HS-27A (cell line): ENCODE results near the gene IL18BP.

ENCODE experiments used
- DNase-seq: peaks from one replicate; pipeline ENCODE4 v3.0.0-alpha.2; 2012; ENCODE audit warnings: low read depth, missing footprints

IL18BP gene

DNA sequence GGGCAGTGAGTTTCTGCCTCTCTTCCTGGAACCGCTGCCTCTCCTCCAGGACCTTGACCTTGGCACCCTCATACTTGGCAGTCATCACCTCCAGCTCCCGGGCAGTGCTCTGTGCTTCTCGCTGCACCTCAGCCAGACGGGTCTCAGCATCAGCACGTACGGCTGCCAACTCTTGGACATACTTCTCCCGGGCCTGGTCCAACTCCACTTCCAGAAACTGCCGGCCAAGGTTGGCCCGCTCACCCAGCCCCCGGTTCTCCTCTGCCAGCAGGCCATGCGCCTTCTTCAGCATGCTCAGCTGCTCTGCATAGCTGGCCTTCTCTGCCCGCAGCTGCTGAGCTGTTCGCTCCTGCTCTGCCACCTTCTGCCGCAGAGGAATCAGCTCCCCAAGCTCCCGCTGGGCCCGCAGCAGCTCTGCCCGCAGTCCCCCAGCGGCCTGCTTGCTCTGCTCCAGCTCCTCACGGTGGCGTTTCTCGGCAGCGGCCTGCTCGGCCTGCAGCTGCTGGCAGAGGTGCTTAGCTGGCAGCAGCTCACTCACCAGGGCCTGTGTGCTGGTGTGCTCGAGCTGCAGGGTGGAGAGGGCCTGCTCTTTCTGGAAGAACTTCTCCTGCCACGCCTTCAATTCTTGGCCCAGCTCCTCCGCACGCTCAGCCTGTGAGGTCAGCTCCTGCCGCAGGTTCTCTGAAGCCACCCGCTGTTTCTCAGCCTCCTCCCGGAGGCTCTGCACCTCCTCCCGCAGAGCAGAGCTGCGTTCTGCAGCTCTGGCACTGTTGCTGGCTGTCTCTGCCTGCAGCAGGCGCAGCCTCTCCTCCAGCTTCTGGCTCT lies 14.4 kb downstream of the IL18BP start:
- DNase-seq, result no peak

DNA sequence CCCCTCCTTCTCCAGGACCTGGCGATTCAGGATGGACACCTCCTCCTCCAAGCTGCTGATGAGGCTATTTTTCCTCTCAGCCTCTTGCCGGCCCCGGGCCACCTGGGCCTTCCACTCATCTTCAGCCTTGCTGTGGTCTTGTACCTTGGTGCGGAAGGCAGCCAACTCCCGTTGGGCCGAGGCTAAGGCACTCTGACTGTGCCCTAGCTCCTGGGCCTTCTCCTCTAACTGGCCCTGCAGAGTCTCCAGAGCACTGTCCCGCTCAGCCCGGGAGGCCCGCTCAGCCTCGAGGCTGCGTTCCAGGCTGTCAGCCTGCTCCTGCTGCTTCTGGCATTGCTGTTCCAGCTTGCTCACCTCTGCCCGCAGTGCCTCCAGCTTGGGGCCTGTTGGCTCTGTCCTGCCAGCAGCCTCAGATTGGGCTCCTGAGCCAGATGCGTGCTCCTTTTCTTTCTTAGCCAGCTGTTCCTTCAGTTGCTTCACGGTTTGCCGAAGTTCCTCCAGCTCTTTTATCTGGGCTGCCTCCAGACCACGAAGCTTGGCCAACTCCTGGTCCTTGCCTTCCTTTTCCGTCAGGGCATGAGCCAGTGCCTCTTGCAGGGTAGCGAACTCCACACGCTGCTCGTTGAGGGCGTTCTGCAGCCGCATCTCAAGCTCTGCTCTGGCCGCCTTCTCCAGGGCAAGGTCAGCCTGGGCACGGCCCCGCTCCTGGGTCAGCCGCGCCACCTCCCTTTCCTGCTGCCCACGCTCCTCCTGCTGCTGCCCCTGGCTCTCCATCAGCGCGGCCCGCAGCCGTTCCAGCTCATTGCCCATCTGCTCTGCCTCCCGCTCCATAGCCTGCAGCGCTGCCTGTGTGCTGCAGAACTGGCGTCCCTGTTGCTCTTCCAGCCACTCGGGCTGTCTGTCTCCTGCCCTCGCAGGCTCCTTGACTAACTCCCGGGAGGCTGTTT lies 15.3 kb downstream of the IL18BP start:
- no peak for DNase-seq

DNA sequence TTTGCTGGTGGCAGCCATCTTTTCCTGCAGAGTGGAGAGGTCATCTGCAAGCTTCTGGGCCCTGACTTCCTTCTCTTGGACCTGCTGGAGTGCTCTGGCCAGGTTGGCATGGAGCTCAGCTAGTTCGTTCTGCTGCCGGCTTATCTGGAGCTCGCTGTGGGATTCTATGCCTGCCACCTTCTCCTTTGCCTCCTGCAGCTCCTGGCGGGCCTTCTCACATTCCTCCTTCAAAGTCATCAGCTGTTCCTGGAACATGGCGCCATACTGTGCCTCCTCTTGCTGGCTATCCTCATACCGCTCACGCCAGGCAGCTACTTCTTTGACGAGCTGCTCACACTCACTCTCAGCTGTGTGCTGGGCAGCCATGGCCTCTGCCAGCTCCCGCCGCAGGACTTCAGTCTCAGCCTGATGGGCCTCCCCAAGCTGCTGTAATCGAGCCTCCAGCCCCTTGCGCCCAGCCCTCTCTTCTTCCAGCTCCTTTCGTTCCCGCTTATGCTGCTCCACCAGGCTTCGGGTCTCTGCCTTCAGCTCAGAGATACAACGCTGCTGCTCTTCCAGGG lies 16.1 kb downstream of the IL18BP start:
- no peak for DNase-seq

DNA sequence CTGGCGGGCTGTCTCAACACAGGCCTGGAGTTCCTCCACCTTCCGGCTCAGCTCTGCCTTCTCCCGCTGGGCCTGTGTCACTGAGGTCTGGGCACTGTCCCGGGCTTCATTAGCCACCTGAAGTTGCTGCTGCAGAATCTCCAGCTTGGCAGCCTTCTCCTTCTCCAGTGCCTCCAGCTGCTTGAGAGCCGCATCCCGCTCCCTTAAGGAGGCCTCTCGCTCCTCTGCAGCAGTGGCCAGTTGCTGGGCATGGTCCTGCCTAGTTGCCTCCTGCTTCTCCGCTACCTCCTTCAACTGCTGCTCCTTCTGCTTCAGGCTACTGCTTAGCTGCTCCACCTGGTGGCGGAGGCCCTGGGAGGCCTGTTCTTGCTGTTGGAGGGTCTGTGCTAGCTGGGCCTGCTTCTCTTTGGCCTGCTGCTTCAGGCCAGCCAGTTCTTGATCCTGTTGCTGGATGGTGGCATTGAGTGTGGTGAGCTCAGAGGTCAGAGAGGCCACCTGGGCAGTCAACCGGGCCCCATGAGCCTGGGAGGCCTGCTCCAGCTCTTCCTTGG lies 16.9 kb downstream of the IL18BP start:
- DNase-seq, result no peak

DNA sequence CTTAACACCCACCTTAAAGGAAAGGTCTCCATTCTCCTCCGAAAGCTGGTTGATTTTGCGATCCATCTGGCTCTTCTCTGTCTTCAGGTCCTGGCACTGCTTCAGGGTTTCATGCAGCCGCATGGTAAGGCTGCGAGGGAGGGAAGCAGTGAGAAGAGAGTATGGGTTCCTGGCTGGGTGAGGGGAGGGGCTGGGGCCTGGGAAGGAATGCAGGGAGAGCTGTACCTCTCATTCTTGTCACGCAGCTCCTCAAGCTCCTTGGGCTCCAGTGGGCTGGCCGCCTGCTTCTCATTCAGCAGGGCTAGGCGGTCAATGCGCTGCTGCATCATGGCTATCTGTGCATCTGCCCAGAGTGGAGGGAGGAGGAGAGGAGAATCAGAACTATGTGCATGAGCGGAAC lies 19.5 kb downstream of the IL18BP start:
- no peak for DNase-seq

DNA sequence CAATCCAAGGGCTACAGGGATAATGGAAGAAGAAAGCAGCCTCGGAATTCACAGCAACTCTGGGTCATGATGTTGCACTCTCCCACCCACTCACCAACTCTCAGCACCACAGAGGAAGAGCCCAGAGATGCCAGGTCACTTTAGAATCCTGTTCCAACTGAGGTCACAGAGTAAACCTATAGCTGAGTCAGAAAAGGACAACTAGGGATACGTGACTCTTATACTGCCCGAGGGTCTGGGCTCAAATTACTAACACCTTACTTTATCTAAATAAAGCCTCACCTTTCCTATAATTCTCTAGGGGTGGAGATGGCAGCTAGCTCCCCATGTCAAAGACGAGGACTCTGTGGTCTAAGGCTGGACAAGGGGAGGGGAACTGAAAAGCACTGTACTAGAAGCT lies 24.6 kb downstream of the IL18BP start:
- DNase-seq, result no peak

DNA sequence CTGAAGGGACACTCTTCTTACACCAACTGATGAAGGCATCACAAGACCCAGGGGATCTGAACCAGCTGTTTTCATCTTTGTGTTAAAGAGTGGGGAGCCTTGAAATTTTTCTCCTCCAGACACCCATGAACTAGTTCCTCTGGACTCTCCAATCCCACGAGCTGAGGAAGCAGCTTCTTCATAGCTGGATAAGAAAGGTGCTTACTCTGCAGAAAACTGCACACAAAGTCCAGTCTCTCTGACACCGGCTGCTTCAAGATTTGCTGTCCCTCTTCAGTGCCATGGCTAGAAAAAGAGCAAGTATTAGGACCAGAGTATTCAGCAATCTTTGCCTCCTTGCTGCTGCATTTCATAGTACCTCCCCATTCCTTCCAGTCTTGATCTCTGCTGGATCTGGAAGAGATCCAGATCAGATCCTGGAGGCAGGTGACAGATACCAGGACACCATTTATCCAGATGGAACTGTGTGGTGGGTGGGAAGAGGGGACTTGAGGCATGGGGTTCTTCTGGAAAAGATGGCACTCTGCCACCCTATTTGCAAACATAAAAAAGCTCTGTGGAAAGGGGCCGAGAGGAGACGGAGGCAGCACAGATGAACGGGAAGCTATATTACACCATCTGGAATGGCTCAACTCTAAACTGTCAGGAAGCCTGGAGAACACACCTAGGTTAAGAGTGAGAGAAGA lies 25.5 kb downstream of the IL18BP start:
- DNase-seq, result no peak

DNA sequence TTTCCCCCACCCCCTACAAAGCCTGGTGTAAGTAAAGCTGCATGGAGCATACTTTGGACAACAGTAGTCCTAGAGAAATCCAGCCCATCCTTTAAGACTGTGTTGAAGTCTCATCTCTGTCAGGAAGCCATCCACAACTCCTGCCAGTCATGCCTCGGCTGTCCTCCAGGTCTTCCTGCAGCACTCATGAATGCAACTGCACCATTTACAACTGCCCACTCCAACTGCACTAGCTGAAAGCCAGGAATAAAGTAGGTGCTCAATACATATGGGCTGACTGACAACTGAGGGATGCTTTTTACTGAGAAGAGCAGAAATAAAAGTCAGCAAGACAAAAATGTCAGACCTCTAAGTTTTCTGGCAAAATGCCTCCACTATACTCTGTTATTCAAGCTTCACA lies 27.4 kb downstream of the IL18BP start:
- DNase-seq, result no peak

DNA sequence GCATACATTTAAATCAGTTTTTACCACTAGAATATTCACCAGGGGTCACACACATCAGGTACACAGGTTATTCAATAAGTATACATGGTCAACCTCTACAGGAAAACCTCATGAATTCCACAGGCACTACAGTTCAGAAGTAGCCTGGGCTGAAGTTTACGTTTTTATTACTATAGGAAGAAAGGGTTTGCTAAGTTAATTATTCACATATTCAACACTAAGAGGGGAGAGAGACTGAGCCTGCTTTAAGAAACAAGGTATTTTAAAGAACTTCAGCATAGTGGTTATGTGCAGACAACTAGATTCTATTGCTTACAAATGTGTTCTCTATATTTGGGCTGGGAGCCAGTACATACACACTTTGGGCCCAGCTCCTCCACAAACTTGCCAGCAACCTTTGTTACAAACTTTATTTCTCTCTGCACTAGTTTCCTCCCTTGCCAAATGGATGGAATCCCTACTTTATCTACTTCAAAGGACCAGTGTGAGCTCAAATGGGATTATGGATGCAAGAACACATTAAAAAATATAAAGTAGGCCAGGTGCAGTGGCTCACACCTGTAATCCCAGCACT lies 31.9 kb downstream of the IL18BP start:
- no peak for DNase-seq

DNA sequence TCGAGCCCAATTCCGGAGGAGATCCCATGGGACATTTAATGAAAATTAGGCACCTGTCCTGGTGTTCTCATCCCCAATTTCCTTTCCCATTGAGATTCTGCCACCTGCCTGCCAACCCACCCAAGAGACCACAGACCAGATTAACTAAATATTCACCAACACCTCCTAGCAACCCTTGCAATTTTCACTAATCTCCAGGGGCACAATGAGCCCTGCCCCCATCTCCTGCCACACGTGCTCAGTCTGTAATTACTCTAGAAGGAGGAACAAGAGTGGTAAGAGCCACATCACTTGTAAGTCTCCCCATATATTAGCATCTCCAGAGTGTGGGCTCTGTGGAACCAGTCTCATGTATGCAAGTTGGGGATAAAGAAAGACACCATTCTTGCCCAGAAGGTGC lies 38.0 kb downstream of the IL18BP start:
- no peak for DNase-seq

DNA sequence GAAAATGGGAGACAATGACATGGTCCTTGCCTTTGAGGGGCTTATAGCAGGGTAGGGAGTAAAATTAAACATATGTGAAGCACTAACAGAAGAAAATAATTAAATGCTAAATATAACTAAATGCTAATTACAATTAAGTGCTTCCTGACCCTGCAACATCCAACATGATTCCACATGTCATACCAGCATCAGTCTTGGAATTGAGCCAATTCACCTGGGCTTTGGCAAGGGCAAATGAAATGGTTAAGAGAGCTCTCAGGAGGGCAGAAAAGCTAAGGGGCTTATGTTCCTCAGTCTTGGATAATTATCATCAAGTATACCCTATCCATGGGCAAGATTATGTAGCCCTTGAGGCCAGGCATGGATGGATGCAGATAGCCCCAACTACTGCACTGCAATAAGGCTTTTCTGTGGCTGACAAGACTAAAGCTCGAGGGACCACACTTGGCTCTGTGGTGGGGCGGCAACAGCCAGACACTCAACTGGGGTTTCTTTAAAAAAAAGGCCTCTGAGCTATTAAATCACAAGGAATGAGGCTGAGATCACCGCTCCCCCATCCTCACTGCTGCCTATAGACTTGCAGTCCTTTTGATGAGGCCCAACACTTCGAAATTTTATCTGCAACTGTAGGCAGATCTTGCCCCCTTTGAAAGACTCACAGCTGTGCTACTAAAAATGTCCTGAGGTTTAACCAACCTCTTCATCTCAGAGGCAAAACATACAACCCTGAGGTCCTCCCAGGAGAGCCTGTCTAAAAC lies 39.0 kb downstream of the IL18BP start:
- DNase-seq, result no peak

DNA sequence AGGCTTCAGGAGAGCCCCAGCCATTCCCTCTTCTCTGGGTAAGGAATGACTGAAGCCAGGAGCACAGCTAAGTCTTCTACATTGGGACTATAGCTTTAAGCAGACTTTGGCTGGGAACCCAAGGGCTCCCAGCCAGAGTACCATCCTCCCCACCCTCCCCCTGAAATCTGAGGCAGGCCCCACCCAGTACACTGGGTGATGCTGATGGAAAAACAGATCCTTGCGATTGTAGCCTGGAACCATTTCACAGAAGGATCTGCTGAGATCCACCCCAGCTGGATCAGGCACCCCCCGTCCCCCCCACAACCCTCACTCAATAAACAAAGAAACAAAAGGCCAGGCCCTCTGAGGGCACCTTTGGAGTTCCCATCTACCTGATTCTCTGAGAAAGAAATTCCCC lies 39.8 kb downstream of the IL18BP start:
- no peak for DNase-seq

DNA sequence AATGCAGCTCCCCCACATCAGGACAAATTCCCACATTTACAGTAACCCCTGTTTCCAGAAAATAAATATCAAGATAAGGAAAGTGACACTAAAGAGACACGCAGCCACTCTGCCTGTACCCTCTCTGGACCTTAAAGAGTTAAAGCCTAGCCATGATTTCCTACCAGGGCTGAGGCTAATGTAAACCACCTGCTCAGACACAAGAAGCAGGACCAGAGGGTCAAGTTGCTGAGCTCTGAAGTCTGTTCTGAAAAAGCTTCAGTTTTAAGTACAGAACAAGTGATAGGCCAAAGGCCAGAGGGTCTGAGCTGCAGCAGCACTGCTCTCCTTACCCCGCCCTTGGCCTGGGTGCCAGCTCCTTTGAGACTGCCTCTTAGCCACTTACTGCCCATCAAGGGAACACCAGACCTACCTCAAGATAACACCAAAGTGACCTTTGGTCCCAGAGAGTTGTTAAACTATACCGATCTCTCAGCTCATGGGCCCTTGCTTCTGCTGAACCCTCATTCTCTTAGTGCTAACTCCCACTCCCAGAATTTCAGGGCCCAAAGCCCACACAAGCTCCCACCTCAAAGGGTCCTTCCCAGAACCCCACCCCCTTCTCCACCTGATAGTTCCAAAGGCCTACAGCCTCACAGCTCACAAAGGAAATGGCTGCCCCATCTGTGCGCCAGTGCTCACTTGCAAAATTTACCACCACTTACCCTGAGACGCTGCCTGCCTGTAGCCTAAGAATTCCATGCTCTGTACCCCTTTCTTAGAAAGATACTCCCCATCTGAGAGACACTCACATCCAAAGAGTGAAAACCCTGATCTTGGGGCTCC lies 40.5 kb downstream of the IL18BP start:
- DNase-seq, result no peak

DNA sequence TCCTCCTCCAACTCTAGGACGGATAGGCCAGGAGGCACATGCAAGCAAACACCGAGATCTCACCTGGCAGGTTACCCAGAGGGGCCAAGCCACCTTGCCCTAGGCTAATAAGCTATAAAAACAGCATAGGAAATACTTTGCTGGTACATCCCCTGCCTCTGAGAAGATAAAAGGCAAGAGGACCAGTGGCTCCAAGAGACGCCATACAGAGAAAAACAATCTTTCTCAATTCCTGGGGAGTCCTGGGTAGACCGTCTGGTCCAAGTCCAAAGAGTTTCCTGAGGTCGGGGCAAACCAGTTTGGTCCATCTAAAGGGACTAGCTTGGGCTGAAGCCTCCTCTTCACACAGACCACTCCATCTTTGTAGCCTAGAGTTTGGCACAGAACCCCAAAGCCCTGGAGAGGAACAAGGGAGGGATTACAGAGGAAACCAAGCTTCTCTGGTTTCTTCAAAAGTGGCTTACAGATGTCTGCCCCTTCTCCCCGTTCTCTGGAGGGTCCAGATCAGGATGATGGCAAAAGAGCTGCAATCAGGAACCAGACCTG lies 41.2 kb downstream of the IL18BP start:
- DNase-seq, result no peak

DNA sequence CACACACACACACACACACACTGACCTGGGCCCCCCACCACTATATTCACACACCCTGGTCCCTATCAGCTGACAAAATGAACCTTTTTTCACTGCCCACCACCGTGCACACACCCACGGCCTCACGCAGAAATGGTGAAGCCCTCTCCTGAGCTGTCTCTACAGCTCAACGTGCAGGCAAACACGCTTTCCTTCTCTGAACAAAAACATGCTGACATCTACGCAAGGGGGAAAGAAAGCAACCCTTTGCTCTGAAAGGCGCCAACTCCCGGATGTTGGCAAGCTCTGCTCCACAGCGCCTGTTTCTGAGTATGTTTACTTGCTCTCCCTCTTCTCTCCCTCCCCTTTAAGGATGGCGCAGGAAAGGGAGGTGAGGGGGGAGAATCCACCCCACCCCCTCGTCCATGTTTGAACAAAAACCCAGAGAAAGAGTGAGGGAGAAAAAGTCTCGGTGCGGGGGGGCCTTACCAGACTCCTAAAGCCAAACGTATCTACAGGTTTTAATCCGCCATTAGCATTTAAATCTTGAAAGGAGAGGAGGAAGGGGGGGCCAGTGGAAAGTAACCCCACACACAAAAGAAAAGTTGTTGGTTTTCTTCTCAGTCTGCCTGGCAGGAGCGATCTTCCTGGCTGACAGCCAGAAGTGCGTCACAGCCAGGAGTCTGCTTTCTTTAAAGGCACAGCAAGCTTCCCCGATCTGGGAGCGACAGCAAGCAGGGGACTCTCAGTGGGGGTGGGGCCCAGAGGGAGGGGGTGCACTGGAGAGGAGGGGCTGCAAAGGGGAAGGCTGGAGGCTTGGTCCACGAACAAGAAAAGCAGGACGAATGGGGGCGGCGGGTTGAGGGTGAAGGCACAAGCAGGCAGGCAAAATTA lies 42.0 kb downstream of the IL18BP start:
- peak; percentile 88 for DNase-seq

DNA sequence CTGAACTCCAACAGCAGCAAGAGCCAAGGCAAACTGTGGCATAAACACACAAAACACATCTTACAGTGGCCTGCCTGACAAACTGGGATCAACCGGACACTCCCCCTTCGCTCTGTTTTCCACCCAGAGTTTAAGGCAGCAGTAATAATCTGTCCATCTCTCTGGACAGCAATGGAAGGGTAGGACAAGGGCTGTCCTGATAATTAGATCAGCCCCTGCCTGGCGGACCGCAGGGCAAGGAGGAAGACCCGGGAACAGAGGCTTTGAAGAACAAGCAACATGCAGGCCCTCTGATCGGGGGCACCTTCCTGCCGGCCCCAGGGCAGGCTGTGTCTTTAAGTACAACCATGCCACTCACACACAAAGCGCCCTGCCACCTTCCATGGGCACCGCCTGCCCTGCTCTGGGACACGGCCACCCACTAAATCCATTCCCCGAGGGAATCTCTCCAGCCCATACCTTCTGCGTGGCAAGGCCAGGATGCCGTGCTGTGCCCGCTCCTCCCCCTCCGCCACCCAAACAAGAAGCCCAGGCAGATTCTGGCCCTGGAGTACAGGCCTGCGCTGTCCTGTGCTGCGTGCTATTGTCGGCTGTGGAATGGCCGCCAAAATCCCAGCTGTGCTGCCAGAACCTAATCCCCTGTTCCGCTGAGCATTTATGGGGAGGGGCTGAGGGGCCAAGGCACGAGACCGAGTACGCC lies 42.8 kb downstream of the IL18BP start:
- DNase-seq, result peak; percentile 41

DNA sequence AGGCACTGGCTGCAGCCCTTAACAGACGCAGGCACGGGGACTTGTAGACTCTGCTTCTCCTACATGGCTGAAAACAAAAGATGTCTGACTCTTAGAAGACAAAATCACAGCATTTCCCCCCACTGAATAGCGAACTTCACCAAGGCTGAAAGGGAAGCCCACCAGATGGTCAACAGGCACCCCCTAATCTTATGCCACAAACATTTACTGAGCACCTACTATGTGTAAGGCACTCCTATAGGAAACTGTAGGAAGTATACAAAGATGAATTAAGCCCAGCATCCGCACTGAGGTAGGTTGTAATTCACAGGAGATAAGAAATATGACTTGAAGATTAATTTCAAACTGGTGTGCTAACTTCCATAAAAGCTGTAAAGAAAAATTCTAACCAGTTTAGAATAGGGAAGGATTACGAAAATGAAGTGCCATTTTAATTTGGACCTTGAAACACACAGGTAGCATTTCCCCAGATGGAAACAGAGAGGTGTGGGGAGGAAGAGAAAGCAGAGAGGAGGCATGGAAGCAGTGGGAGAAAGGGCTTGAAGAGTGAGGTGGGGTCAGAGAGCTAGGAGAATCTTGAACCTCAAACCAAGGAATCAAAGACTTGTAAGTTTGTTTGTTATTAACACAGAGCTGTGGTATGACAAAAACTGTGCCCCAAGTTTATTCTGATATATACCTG lies 43.5 kb downstream of the IL18BP start:
- no peak for DNase-seq
